SHP77 treated with DMSO at 0.1 percent for 48 hours (cell line): ENCODE data around the gene ARHGAP26.
"Not testable (repeated sequence)": the region's sequence is repeated elsewhere in the genome, so short reads cannot be mapped to it uniquely, and the experiment has no call there.

Experiments
- DNase-seq: peaks from one replicate; lab custom pipeline; 2025; lab: John Stamatoyannopoulos, UW

ARHGAP26 gene

DNA sequence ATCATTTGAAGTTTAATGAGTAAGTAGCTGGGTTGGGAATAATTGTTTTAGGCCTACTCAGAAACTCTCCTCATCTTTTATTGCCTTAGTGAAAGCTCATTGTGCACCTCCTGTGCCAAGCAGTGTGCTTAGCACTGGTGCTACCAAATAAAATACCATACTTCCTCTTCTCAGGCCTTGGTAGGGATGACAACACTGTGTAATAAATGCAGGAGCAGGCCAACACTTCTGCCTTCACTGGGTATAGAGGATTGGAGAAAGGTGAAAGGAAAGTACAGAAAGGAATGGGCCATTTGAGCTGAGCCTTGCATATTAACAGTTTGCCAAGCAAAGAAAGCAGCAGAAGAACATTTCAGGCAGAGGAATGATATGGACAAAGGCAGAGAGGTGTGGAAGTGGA is 347.6 kb downstream of the ARHGAP26 start:
- DNase-seq = no peak

DNA sequence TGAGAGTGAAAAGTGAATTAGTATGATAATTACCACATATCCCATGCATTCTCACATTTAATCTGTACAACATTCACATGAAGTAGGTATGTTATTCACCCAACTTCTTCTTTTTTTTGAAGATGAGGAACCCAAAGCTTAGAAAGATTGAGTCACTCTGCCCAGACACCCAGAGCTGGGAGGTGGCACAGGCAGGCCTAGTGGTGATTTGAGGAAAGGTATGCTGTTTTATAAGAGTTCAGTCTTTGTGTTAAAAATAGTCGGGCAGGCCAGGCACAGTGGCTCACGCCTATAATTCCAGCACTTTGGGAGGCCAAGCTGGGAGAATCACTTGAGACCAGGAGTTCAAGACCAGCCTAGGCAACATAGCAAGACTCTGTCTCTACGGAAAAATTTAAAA is 348.0 kb downstream of the ARHGAP26 start:
- no peak for DNase-seq

DNA sequence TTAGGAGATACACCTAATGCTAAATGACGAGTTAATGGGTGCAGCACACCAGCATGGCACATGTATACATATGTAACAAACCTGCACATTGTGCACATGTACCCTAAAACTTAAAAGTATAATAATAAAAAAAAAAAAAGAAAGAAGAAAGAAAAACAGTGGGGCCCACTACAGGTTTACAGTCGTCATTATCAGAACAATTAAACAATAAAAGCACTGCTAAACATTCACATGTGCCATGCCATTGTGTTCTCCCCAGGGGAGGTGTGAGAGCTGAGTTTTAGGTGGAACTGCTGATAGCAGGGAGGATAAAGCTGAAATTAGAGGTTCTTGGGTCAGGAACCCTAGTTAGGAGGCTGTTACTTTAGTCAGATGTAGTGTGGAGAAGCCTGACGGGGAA is 348.6 kb downstream of the ARHGAP26 start:
- DNase-seq = not testable (repeated sequence)

DNA sequence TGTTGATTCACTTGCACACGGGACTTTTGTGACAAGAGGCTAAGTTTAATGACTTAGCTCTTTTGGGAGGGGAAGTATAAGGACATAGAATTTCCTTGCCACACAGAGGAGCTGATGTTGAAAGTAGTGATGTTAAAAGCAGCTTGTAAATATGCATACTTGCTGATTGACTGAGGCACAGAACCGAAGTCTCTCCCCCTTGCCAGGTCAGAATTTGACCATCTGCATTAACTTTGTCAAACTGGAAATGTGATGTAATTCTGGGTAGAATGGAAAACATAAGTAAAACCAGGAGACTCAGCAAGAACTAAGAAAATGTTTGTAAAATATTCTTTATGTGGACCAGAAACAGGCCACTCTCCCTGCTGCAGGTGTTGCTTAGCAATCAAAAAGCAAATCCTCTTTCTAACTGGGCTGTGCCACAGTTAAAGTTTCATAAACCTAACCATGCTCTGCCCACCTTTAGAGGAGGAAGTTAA is 349.2 kb downstream of the ARHGAP26 start:
- no peak for DNase-seq

DNA sequence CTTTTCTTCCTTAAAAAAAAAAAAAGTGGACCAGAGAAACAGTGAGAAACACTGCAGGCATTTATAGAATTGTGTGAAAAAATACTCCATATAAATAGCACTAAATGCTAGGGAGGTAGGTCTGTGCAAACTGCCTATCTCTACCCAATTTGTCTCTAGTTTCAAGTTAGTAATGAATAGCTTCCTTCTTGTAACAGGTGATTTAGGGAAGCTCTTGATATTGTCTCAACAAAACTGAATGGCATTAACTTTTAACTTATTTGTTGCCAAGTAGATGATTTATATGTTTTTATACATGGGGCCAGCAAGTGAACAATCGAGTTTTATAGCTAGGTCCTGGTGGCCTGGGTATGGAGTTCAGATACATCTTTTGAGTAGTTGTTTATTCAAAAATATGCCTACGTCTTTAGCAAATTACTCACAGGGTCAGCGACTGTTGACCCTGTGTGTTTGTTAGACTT is 349.7 kb downstream of the ARHGAP26 start:
- DNase-seq = no peak

DNA sequence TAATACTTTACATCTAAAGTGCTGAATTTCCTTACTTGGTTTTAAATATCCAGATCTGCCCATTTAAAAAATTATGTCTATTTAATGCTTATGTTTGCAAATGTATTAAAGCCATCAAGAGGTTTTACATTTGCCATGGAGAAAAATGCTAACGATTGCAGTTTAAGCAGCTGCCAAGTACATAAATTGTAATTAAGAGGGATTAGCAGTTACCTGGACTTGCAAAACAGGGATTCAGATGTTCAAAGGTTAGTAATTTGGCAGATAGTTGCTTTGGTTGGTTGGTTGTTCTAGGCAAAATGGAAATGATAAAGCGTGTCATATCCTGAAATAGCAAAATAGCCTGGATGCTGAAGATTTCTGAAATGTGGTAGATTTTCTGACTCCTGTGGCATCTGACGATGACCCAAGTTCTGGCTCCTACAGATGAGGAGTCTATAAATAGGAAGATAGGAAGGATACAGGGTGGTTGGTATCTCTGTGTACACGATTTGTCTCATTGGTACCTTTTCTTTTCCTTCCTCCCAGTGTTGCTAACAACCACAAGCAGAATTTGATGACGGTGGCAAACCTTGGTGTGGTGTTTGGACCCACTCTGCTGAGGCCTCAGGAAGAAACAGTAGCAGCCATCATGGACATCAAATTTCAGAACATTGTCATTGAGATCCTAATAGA is 350.4 kb downstream of the ARHGAP26 start:
- no peak for DNase-seq

DNA sequence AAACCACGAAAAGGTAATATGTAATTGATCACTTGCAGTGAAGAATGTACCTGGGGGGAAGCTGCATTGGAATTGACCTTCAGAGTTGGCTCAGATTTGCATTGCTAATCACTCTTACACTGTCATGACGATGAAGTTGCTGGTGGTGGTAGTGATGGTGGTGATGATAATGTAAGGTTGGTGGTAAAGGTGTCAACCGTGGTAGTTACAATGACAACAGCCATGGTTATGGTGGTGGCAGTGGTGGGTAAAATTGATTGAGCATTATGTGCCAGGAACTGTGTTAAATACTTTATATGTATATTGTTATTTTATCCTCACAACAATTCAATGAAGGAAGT is 350.9 kb downstream of the ARHGAP26 start:
- DNase-seq = no peak

DNA sequence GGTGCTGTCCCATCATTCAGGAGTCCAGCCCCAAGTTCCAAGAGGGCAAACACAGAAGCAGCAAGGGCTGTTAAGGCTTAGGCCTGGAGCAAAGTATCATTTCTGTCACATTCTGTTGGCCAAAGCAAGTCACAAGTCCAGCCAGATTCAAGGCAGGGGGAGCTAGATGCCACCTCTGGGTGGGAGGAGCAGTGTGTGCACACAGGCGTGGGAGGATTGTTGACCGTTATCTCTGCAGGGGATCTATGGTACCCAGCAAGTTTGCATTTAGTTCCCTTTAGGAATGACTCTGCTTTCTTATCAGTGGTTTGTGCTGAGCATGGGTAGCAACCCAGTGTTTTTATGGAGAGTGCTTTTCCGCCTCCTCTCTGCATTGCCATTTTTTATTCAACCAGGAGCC is 354.4 kb downstream of the ARHGAP26 start:
- no peak for DNase-seq

DNA sequence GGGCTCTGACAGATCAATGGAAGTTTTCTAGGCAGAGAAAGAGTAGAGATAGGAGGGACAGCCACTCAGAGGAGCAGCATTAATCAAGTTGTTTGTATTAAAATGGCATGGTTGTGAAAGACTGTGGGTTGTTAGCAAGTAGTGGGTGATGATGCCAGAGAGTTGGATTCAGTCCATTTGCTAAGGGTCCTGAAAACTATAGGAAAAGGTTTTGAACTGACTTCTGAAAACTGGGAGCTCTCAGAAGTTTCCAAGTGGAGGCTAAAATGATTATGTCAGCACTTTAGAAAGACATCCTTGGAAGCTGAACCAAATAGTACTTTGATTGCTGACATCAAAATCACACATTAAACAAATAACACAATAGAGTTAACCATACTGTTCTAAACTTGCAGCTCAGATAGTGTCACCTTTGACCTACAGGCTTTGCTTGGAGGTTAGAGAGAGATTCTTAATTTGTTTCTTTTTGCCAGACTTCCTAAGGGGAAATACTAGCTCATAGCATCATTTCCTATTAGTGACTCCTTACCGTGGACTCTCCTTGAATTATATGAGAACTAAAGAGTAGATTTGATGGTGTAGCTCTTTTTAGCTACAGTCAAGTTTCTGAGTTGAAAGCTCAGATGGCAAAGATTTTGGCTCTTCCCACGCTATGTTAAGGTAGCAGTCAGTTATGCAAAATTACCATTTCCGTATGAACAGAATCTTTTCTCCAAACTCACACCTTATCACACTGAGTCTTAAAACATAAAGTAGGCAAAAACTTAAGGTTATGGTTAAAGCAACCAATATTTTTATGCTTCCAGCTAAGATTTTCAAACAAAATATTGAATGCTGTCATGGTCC is 356.2 kb downstream of the ARHGAP26 start:
- DNase-seq = no peak

DNA sequence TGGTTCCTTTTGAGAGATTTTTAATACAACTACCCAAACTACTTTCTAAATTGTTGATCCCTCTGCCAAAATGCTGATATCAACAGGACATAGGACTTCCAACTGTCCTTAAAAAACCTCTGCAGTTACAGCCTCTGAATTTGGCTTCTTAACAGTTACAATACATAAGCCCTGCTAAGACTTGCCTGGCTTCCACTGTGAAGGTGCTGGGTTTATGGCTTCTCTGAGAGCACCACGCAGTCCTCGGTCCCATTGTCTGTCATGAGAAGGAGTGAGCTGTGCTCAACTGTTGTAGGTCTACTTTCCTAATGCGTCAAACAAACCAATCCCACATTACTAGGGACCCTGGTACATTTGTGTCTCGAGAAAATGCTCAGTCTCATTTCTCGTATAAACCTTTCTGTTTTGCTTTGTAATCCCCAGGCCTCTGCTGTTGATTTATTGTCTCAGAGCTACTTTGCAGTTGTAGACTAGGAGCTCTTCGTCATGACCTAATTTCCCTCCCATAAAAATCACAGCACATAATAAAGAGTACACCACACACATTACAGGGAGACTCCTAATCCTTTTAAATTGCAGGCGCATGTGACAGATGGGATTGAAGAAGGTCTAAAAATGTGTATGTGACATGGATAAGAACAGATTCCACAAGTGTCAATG is 358.4 kb downstream of the ARHGAP26 start:
- peak; percentile 51 for DNase-seq

DNA sequence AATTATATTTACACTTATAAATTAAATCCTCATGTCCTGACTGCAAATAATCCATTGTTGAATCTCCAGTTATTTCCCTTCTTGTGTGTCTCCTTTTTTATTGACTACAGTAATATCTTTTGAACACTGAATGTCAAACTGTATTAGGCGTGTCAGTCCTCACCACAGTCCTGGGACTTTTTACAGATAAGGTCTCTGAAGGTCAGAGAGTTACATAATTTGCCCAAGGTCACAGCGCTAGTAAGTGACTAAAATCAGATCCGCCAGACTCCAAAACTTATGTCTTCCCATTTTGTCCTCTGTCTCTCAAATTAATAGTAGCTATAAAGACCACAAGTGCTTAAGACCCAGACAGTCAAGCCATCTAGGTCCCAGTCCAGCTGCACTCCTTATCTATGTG is 359.0 kb downstream of the ARHGAP26 start:
- no peak for DNase-seq

DNA sequence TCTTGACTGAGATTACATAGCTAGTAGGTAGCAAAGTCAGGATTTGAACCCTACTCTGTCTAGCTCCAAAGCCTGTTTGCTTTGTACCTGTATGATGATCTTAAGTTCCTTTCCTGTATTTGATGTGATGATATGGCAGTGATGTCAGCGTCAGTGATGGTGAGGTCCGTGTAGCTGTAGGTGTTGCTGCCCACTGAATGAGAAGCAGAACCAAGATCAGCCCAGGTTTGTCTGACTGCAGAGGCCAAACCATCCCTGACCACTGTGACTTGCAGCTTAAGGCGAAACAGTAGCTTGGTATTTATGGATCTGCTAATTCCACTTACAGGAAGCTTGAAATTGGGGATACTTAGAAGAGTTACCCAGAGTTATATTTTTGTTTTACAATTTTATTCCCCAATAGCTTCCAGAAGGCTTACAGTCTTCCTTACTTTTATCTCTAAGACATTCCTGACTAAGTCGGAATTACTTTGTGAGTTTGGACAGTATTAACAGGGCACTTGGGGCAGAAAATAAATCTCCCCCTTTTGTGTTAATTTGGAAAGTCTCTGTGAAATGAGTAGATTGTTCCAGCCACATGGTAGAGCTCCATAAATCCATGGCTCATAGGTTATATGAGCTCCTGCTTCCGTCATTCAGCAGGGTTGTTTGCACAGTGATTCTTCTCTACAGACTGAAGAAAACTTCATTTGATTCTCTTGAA is 359.9 kb downstream of the ARHGAP26 start:
- peak; percentile 9 for DNase-seq

DNA sequence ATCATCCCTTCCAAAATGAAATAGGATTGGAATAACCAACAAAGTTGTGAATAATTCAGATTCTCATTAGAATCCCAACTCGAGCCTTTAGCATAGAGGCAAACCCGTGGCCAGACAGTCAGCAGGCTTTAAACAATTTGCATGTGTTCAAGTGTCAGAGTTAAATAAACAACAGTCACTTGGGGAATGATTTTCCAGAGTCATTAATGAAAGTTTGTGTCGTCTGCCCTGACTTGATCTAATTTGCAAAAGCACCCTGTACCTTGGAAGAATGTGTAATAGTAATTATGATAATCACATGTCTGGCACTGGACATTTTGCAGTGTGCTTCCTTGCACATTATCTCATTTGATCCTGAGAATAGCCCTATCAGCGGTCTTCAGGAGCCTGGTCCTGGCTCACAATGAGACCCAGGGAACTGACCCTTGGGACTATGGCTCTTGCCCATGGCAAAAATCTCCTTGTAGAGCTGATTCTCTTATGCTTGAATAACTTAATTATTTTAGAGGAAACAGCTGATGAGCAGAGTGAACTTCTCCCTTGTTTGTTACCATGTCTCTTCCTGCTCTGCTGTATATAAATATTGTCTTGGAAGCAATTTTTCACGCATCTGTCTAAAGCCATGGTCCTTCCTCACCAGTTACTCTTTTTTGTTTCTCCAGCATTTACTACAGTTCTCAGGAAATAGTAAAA is 360.6 kb downstream of the ARHGAP26 start:
- peak; percentile 21 for DNase-seq

DNA sequence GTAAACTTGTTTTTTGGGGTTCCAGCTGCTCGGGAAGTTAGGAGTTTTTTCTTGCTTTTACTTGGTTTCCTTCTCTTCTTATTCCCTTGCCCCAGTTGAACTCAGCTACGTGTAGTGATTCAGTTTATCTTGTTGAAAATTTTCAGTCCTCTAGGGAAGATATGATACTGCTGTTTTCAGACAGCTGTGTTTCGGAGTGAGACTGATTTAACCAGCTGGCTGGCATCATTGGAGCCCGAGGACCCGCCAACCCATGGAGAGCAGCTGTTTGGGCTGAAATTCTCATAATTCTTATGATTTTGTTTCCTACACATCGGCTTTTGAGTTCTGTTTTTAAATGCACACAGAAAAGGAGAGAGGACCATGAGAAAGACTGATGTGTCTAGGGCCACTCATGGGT is 361.8 kb downstream of the ARHGAP26 start:
- DNase-seq = no peak

DNA sequence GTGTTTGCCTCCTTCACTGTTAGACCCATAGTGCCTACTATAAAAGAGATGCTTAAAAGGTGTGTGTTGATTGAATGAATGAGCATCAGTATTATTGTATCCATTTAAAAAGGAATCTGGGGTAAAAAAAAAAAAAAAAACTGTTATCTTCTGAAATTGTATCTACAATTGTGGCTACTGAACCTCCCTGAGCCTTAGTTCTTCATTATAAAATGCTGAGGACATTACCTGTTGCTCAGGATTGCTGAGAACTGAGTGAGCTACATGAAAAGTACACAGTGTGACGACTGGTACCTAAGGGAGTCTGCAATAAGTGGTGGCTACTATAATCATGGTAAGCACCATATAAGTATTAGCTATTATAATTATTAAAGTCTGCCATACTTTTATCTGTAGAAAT is 362.6 kb downstream of the ARHGAP26 start:
- no peak for DNase-seq

DNA sequence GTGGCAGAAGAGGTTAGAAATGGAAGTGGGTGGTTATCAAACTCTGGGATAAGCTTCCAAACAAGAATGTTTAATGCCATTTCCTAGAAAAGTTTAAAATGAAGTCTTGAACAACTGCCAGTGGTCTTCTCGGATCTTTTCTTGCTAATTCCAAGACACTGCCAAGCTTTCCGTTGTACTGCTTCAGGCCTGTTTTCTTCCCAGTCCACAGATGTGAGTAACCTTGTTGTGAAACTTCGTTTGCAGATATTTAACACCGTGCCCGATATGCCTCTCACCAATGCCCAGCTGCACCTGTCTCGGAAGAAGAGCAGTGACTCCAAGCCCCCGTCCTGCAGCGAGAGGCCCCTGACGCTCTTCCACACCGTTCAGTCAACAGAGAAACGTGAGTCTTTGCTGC is 363.5 kb downstream of the ARHGAP26 start:
- no peak for DNase-seq

DNA sequence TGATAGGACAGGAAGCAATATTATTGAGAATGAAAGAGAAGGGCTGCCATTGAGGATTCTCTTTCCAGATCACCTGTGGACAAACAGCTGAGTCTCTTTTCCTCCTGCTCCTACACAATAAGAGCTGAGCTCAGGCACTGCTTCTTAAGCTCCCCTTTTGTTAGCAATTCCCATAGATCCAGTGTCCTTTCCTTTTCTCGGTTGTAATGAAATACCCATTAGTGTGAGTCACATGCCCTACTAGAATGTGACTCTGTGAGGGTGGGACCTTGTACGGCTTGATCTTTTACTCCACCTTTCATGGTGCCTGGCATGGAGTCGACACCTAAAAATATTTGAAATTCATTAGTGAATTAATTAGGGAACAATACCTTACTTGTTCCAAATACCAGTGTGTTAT is 364.1 kb downstream of the ARHGAP26 start:
- DNase-seq = no peak

DNA sequence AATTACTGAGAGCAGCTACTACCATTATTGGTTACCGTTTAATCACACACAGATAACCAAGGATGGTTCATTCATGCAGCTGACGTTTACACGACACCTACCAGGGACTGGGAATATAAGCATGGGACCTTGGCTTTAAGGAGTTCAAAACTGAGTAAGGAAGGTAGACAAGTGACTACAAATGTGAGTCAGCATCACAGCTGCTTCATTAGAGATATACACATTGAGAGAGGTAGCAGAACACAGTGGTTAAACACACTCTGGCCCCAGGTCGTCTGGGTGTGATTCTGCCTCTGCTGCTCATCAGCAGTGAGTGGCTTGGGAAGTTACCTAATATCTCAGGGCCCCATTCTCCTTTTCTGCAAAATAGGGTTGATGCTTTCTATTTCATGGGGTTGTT is 364.7 kb downstream of the ARHGAP26 start:
- no peak for DNase-seq

DNA sequence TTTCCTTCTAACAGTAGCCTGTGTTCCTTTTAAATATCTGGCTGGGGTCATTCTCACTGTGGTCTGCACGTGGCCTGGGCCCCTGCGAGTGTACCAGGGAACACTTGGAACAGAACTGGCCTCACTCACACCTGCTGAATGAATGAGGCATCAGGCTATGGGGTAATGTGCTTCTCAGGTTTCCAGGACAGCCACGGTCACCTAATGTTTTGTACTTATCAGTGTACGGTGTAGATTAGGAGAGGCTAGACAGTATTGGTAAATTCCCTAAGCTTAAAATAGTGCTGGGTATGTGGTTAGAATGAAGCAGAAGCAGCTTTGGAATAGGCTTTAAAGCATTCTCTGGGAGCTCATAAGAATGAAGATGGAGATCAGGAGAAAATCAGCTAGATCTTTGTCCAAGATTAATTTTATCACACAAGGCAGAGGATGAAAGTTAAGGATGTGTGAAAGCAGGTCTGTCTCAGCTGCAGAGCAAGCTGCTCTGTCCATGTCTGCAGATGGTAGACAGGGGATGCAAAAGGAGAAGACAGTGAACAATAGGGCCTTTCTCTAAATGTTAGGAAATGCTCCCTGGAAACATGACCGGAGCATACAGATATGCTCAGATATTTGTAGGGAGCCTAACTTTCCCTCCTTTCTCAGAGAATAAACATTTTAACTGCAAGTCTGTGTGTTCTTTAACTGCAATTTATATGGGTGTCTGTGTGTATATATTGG is 365.8 kb downstream of the ARHGAP26 start:
- peak; percentile 50 for DNase-seq

DNA sequence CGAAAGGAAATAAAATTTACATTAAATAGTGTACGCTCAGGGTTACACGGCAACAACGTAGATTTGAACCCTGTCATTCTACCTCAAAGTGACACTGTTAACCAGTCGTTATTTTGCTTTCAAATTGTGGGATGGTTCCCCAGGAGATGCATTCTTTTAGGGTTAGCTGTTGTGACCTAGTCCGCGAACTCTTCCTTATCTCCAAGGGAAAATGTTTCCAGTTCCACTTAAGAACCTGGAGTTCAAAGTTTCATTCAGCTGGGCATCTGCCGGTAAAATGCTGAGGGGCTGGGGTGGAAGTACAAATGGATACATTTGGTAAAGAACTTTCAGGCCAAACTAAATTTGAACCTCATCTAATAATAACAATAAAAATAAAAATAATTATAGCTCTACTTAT is 368.7 kb downstream of the ARHGAP26 start:
- no peak for DNase-seq

DNA sequence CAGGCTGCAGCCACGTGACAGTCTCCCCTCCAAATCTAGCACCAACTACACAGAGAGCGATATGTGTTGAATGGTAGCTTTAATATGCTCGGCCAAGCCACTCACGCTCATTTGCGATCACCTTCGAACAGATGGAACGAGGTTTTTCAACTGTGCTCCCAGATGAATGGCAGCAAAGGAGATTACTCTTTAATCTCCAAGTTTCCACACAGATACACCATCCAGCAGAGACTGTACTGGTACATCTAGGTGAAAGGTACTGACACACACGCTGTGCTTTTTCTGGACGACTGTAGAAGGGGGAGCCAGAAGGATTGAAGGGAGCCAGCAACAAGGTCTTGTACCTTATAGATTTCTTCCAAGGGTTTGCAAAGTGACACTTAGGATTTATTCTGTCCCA is 369.4 kb downstream of the ARHGAP26 start:
- no peak for DNase-seq
